Middle frontal gyrus (tissue), 1 donor: ENCODE data around the gene FMO5.
"Not testable (repeated sequence)": the region's sequence is repeated elsewhere in the genome, so short reads cannot be mapped to it uniquely, and the experiment has no call there.

ENCODE experiments used
- DNase-seq: peaks from one replicate; pipeline ENCODE4 v3.0.0-alpha.2; 2015; ENCODE audit warnings: low spot score; ENCODE audit errors: extremely low spot score

Gene FMO5

DNA sequence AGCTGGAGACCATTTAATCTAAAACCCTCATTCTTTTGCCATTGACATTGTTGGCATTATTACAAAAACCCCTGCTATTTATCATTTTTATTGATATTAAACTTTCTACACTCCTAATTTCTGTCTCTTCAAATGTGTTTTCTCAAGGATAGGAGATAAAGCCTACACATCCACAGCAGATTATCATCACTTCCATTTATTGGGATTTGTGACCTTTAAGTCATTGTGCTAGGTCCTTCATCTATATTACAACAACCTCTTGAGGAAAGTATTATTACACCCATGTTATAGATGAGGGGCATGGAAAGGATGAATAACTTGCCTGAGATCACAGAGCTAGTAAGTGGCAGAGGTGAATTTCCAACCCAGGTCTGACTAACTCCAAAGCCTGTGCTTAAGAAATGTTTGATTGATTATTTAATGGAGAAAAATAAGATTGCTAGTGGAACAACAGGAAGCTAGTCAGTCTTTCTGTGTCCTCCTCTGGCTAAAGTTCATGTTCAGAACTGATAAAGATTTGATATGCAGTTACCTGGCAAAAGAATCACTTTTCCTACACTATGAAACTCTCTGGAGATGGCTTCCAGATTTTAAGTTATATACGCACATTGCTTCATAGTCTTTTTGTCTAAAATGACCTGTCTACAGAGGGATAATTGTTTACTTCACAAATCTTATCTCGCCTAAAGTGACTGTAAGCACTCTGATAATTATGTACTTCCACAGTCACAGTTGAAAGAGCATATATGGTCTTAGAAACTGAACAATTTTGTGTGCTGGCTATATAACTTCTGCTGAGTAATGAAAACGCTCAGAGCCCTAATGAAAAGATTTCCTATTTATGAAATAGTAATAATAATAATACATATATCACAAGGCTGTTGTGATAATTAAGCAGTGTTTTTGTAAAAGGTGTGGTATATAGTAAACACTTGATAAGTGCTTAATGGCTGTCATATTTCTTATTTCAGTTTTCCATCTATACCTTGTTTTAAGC is 15.0 kb downstream of the FMO5 start:
- DNase-seq: no peak

DNA sequence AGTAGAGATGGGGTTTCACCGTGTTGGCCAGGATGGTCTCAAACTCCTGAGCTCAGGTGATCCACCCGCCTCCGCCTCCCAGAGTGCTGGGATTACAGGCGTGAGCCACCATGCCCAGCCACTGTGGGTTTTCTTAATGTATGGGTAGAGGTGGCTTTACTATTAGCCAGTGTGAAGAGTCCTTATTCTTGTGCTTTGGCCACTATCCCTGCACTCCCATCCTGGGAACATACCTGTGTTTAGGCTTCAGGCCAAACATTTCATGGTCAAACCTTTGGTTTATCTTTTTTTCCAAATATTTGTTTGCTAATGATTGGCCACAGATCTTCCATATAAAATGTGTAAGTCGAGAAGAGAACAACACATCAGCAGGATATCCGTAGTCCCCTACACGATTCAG is 16.5 kb downstream of the FMO5 start:
- DNase-seq: no peak

DNA sequence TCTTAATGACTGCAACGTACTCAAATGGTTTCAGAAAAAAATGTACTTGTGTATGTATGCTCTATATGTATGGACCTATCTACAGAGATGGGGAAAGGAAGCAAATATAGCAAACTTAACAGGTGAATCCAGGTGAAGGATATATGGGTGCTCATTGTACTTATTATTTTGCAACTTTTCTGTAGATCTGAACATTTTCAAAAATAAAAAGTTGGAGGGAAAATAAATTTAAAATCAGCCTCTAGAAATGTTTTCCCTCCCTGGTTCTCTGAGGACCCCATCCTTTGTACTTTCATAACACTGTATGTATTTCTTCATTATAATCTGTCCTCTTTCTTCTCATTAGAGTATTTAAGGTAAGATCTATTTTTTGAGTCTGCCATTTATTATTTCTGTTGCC is 17.9 kb downstream of the FMO5 start:
- no peak for DNase-seq

DNA sequence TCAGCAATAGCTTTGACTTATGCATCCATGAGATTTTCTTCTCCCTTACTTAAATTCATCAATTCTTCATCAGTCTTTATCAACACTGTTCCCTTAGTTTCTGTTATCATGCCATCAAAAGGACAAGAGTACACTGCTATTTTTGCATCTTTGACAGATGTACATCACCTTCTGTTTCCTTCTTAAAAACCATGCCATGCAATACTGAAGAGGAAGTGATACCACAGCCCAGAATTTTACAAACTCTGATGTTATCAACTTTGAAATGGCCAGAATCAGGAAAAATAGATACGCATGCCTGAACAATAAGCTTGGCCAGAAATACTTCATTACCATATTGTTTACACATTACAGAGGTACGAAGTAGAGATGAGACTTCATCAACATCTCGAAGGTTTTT is 21.1 kb downstream of the FMO5 start:
- DNase-seq: no peak

DNA sequence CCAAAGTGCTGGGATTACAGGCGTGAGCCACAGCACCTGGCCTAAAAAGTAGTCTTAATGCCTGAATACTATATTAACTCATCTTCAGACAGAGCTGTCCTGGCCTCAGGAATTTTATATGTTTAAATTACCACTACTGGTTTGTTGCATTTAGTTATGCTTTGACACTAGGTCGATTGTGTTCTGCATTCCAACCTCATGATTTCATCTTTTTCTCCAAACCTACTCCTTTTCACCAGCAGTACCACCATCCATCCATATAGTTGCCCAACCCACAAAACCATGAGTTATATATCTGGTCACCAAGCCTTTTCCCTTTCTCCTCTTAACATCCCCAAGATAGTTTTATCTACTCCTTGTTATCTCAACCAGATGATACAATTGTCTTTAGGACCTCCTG is 22.6 kb downstream of the FMO5 start:
- DNase-seq: no peak

DNA sequence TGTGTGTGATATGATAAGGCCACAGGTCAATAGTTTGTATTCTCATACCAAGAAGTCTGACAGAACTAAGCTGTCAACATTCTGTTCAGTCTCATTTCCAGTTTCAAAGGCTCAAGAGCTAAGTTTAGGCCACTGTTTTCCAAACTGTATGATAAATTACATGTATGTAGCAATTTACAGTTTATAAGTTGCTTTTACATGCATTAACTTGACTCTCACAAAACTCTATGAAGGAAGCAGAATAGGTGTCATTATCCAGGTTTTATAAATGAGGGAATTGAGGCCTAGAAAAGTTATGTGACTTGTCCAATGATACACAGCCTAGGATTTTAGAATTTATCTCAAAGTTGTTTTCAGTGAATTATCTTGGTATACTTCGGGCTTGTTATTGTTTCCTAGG is 23.4 kb downstream of the FMO5 start:
- no peak for DNase-seq

DNA sequence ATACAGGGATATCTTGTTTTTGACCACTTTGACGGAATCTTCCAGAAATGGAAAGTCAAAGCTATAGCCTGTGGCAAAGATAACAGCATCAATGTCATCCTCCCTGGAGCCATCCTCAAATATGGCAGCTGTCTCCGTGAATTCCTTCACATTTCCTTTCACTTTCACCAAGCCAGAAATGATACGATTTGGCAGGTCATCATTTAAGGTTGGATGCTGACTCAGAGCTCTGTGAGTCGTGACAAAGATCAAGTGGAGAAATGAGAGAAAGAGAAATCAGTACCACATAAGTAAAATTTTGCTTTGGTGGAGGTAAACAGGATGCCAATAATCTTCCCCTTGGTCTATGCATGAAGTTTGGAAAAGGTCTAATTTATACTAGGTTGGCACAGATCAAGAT is 23.9 kb downstream of the FMO5 start:
- no peak for DNase-seq

DNA sequence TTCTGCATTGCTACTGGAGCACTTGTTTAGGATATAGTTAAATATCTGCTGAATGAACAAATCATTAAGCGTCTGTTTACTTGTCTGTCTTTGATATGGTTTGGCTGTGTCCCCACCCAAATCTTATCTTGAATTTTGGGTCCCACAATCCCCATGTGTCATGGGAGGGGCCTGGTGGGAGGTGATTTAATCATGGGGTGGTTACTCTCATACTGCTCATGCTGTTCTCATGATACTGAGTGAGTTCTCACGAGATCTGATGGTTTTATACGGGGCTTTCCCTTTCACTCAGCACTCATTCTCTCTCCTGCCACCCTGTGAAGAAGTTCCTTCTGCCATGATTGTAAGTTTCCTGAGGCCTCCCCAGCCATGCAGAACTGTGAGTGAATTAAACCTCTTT is 27.8 kb downstream of the FMO5 start:
- DNase-seq: not testable (repeated sequence)

DNA sequence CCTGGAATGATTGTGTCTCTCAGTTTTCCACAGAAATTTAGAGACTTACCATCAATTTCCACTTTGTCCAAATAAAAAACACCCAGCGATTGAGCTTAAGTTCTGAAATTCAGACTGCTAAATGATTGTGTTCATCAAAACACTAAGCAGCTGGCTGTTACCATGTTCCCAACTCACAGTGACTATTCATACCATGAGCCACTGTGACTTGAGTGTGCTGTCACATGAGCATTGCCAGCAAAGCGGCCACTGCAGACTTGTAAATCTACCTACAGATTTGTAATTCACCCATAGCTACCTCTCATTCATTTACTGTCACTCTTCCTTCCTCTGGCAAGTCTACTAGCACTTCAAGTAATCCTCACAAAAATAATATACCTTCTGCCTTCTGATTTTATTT is 35.6 kb downstream of the FMO5 start:
- DNase-seq: no peak

DNA sequence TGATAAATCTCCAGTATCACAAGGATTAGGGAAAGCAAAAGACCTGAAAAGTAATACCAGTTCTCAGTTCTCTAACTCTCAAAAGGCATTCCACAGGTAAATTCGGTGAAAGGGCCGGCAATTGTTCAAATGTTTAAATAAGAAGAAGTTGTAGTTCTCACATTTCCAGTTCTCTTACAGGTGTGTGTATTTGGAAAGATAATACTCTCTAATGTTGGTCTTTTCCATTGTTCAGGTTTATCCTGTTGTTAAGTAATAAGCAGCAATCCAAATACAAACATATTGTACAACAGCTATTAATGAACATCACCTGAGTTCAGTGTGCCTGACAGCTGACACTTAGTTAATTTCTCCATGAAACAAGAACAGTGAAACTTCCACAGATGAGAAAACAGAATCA is 39.7 kb downstream of the FMO5 start:
- no peak for DNase-seq

DNA sequence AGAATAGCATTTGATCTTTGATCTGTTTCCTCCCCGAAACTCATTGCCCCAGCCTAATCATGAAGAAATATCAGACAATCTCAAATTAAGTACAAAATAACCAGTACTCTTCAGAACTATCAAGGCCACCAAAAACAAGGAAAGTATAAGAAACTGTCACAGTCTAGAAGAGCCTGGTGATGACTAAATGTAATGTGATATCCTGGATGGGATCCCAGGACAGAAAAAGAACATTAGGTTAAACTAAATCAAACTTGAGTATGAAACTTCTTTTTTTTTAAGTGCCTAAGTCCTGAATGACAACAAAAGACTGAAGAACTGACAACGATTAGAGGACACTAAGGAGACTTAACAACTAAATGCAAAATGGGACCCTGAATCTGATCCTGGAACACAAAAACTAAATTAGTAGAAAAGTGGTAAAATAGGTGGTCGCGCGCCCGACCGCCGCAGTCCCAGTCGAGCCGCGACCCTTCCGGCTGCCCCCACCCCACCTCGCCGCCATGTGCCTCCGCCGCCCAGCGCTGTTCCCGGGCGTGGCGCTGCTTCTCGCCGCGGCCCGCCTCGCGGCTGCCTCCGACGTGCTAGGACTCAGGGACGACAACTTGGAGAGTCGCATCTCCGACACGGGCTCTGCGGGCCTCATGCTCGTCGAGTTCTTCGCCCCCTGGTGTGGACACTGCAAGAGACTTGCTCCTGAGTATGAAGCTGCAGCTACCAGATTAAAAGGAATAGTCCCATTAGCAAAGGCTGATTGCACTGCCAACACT is 47.3 kb downstream of the FMO5 start:
- no peak for DNase-seq

DNA sequence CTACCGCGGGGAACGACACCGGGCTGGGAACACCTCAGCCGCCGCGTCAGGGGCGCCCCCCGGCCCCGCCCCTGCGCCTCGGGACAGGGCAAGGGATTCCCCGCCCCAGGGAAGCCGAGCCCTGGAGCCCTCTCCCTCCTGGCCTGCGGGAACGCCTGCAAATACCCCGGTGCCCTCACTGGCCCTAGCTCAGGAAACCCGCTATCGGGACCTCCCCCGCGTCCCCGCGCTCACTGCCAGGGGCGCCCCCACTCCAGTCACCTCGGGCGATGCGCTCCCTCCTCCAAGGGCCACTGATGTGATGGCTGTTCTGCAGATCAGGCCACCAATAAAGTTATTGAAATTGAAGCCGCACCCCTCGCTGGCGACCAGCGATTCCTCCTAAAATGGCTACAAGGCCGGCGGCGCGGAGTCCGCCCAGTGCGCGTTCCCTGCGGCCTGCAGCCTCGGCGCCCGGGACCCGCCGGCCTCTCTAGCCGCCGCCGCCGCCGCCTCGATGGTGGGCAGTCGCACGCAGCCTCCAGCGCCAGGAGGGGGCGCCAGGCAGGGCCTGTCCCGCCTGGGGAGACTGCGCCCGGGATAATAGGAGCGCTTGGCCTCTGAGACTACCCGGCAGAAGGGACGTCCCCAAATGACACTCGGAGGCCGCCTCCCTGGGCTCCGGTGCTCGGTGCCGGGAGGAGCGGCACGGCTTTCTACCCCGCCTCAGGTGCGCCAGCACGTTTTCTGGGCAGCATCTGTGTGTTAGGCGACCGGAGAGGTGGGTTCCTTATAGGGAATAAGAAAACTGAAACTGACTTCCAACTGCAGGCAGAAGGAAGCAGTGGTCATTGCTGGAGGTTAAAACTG is 52.7 kb downstream of the FMO5 start, which contains the start of gene PRKAB2:
TSS of gene PRKAB2 (minus strand) at position 303 of the 849 bp plus-strand sequence. CDS start 326 bp downstream, outside the sequence.
- peak; percentile 93 for DNase-seq

DNA sequence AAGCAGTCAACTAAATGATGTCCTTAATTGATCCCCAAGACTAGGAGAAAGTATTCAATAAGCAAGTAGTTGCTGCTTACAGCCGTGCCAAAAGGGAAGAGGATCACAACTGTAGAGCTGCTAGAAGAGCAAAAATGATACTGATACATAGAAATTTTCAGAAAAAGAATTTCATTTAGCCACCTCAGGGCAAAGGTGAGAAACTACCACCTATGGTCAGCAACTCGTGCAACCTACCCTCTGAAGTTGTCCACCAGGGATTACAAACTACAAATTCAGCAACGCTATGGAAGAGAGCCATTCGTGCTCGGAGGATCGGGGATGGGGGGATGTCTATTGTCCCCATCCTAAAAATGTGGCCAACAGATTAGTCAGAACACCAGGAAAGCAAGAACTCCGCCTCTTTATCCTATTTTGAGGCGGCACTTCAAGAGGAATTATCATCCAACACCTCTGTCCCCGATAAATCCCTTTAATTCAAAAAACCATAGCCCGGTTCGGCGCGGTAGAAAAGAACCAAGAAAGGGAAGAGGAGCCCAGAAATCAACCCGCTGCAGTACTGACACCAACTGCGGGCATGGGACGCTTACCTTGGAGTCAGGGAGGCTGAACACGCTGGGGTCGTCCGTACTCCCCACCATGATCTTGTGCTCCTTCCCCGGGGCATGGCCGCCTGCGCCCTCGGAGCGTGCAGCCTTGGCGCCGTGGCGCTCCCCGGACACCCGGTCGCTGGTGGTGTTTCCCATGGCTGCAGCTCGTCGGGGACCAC is 53.6 kb downstream of the FMO5 start:
- no peak for DNase-seq

DNA sequence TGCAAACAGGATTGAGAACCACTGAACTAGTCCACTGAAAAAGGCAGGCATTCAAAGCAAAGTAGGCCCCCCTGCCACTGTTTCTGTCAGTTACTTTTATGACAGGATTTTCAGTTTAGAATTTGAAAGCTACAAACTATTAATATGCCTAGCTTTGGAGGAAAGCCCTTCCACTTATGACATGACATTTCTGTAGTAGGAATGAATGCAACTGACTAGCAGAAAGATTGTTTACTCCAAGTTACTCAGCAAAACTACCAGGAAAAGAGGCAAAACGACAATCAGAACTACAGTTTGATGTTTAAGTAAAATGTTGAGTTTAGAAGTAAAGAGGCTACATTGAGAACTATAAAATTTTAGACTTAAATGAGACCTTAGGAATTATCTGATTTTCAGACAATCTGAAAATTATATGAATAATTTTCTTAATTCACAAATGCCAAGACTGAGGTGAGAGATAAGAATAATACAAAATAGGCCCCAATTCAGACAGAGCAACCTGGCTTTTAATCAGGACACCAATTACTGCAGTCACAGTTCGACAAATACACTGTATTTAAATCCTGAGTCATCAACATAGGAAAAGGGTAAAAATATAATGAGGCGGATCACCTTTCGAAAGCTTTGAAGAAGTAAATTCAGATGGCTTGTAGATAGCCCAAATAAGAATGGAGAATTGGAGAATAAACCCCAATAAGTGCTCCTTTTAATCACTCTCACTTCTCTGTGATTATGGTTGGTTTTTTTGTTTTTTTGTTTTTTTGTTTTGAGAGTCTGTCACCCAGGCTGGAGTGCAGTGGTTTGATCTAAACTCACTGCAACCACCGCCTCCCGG is 55.1 kb downstream of the FMO5 start:
- no peak for DNase-seq

DNA sequence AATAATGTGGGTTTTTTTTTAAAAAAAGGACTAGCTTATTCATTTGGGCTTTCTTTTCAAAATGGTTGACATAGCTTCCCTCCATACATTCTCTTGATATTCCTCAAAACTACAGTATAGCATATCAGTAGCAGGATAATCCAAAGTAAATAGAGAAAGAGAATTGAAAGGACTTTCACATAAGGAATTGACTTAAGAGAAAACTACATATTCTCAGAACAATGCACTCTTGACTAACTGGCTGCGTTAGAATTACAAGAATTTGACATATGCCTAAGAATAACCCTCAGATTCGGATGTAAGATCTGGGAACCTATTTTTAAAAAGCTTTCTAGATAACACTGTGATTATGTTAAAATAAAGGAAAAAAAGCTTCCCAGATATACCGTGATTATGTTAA is 56.0 kb downstream of the FMO5 start:
- no peak for DNase-seq

DNA sequence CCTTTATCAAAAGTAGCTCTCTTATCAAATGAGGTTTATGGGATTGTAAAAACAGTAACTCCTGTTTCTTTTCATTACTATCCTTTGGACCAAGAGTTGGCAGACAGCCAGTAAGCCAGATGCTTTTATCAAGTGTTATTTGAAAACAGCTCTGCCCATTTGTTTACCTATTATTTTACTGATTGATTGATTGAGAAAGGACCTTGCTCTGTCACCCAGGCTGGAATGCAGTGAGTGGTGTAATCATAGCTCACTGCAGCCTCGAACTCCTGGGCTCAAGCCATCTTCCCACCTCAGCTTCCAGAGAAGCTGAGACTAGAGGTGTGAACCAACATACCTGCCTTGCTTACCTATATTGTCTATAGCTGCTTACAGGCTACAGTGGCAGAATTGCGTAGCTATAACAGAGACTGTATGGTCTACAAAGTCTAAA is 56.5 kb downstream of the FMO5 start:
- no peak for DNase-seq

DNA sequence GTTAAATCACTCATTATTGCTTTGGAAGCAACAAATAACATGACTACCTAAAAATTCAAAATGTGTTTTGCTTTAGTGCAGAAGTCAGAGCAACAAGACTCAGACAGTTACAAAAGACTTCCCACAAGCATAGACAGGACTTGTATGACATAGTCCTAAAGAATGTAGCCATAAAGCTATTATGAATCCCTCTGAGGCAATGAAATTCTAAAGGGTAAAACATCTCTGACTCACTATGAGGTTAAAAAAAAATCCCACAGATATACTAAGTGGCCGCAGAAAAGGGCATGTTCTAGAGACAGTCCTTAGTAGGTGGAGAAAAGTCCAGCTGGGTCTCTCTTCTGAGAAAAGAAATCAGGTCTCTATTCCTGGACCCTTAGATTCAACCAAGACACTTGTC is 57.8 kb downstream of the FMO5 start:
- no peak for DNase-seq

DNA sequence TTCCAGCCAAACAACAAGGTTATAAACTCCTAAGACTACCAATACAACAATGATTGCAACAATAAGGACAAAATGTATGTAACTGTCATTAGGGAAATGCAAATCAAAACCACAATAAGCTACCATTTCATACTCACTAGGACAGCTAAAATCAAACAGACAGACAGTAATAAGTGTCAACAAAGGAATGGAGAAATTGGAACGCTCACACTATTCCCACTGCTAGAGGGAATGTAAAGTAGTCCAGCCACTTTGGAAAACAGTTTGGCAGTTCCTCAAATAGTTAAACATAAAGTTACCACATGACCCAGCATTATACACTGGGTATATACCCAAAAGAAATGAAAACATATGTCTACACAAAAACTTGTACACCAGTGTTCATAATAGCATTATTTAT is 62.1 kb downstream of the FMO5 start:
- no peak for DNase-seq

DNA sequence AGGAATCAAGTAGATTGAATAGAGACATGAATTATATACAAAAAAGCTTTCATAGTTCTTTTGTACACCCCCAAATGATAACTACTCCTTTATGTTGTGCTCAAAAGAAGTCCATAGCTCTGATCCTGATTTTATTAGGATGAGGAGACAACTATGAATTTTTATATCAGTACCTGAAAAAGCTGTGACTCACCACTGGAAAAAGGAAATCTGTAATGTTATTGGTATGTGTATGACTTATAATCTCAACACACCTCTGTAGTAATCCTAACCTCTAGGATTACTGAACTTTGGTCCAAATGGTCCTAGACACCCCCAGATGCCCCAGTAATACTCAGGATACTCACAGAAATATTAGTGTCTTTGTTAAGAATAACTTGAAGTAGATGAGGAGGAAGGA is 63.0 kb downstream of the FMO5 start:
- no peak for DNase-seq

DNA sequence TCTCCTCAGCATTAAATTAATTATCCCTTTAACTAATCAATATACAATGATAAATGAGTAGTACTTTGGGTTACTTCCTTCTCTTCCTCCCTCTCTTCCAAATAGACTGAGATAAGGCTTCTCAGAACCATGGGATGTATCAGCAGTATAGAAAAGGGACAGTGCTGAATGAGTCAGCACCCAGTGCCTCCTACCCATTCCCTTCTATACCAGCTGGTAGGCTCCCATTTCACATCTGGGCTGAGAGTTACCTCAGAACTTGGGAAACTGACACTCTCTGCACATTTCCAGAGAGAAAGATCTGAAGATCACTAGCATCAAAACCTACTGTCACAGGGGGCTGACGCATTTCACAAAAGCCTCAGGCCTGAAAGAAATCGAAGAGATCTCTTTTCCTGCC is 68.0 kb downstream of the FMO5 start:
- not testable (repeated sequence) for DNase-seq
